ENCODE results near the gene CDC73.

DNA sequence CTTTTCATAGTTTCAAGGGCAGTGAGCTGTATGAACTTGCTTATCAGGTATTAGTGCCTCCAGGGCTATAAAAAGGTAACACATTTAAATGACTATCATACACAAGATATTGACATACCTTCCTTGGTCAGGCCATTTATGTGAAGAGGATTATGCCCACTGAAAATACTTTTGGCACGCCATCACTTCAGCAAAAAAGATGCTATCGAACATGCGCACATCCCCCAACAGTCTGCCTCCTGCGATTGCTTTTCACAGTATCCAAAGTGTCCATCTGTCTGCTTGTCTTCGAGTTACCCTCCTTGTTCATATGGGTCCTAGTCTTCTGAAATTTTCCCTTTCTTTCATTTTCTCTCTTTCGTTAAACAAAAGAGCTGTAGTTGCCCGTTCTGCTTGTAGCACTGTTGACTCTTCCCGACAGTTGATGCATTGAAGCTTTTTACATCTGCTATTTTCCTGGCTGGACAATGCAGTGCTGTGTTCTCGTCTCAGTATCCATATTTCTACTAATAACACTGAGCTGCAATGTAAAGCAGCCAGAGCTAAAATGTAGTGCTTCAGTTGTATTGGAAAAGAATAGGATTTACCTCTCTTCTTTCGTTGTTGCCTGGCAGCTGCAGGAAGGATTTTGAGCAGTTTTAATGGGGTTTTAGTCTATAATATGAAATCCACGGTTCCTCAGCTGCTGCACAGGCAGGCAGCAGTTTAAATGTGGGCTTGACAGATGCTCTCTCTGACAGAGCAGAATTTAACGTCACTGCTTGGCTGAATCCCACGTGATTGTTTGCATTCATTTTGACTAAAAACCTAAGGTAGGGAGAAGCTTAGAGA is 64.3 kb downstream of the CDC73 start, which contains the start of gene B3GALT2:
- TF ChIP-seq CREB1 (IDR thresholded peaks at IDR 0.05; ENCODE audit: low read depth), result no peak
- TF ChIP-seq EP300 (IDR thresholded peaks at IDR 0.05; ENCODE audit: borderline replicate concordance), result no peak
- TF ChIP-seq, protein P1, sequence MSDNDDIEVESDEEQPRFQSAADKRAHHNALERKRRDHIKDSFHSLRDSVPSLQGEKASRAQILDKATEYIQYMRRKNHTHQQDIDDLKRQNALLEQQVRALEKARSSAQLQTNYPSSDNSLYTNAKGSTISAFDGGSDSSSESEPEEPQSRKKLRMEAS (IDR thresholded peaks at IDR 0.05), result no peak
- no peak for TF ChIP-seq TCF12 (IDR thresholded peaks at IDR 0.05; ENCODE audit: low read depth)
- no peak for TF ChIP-seq EGR1 (IDR thresholded peaks at IDR 0.05)
- TF ChIP-seq REST (IDR thresholded peaks at IDR 0.05; ENCODE audit: low read depth), result no peak
- TF ChIP-seq CEBPB (IDR thresholded peaks at IDR 0.05), result no peak

Measured in Ishikawa (cell line).